Parathyroid adenoma (tissue), 2 donors: ENCODE measurements around the gene IRAK1BP1.
"Not testable (repeated sequence)": the region's sequence is repeated elsewhere in the genome, so short reads cannot be mapped to it uniquely, and the experiment has no call there.

Source experiments
- H2AFZ ChIP-seq: fragments of 300-600 bp; sonication (generic); one replicate; pipeline ENCODE4 v1.7.0; 2017; ENCODE audit warnings: antibody characterized with exemption, mild to moderate bottlenecking
- H3K27ac ChIP-seq: fragments of 300-600 bp; sonication (generic); one replicate; pipeline ENCODE4 v1.7.0; 2017
- H3K27me3 ChIP-seq: fragments of 300-600 bp; sonication (generic); one replicate; pipeline ENCODE4 v1.7.0; 2017; ENCODE audit warnings: low read length; ENCODE audit not compliant: control insufficient read depth, insufficient read depth
- H3K36me3 ChIP-seq: fragments of 300-600 bp; sonication (generic); one replicate; pipeline ENCODE4 v1.7.0; 2017; ENCODE audit warnings: low read length; ENCODE audit not compliant: control insufficient read depth, insufficient read depth
- H3K4me1 ChIP-seq: fragments of 300-600 bp; sonication (generic); one replicate; pipeline ENCODE4 v1.7.0; 2017; ENCODE audit warnings: control low read depth
- H3K4me2 ChIP-seq: fragments of 300-600 bp; sonication (generic); one replicate; pipeline ENCODE4 v1.7.0; 2017; ENCODE audit warnings: low read length
- H3K4me3 ChIP-seq: fragments of 300-600 bp; sonication (generic); one replicate; pipeline ENCODE4 v1.7.0; 2017; ENCODE audit warnings: low read depth, low read length
- H3K79me2 ChIP-seq: fragments of 300-600 bp; sonication (generic); one replicate; pipeline ENCODE4 v1.7.0; 2017; ENCODE audit warnings: control low read depth
- H3K9ac ChIP-seq: fragments of 300-600 bp; sonication (generic); one replicate; pipeline ENCODE4 v1.7.0; 2017; ENCODE audit warnings: mild to moderate bottlenecking
- H3K9me3 ChIP-seq: fragments of 300-600 bp; sonication (generic); one replicate; pipeline ENCODE4 v1.7.0; 2017; ENCODE audit warnings: low read length; ENCODE audit not compliant: control insufficient read depth
- CTCF ChIP-seq: fragments of 300-600 bp; sonication (generic); IDR thresholded peaks from one replicate; pipeline ENCODE4 v1.7.0; 2017; ENCODE audit warnings: antibody characterized with exemption, mild to moderate bottlenecking
- donor health status: primary hyperparathyroidism.

IRAK1BP1 gene

GRCh38 chr6:78916411-78916810 lies 49.1 kb downstream of the IRAK1BP1 start:
- H3K27ac ChIP-seq = no peak overlapping the region
- no peaks in the 10 kb centered on the region for H3K36me3 ChIP-seq
- no peak overlapping the region for H3K9ac ChIP-seq
- H3K9me3 ChIP-seq = no peaks in the 10 kb centered on the region
- TF ChIP-seq CTCF = no peak
- no peaks in the 10 kb centered on the region for H3K79me2 ChIP-seq
- H2AFZ ChIP-seq = no peak overlapping the region
- H3K4me2 ChIP-seq = no peak overlapping the region
- H3K4me3 ChIP-seq = no peak overlapping the region
- H3K27me3 ChIP-seq = no peaks in the 10 kb centered on the region
- peaks cover 3% of the 10 kb centered on the region for H3K4me1 ChIP-seq

GRCh38 chr6:78917788-78918187 lies 50.4 kb downstream of the IRAK1BP1 start:
- H3K27ac ChIP-seq = no peak overlapping the region
- TF ChIP-seq CTCF = no peak
- H3K4me1 ChIP-seq = no peaks in the 10 kb centered on the region
- no peak overlapping the region for H3K4me3 ChIP-seq
- H3K79me2 ChIP-seq = no peaks in the 10 kb centered on the region
- H2AFZ ChIP-seq = no peak overlapping the region
- no peak overlapping the region for H3K4me2 ChIP-seq
- H3K9ac ChIP-seq = no peak overlapping the region
- no peaks in the 10 kb centered on the region for H3K36me3 ChIP-seq
- no peaks in the 10 kb centered on the region for H3K9me3 ChIP-seq
- no peaks in the 10 kb centered on the region for H3K27me3 ChIP-seq

- not testable (repeated sequence) for H3K9me3 ChIP-seq, H3K79me2 ChIP-seq, H3K9ac ChIP-seq, H3K27me3 ChIP-seq, H2AFZ ChIP-seq, H3K27ac ChIP-seq, H3K36me3 ChIP-seq, H3K4me2 ChIP-seq, H3K4me3 ChIP-seq, H3K4me1 ChIP-seq
These were observed 53.8 kb downstream of the IRAK1BP1 start for GRCh38 chr6:78921168-78921567.

- Histone ChIP-seq H3K9me3 (no peaks in the 10 kb centered on the region), H3K4me1 (no peaks in the 10 kb centered on the region), H3K4me2 (no peak overlapping the region), H3K9ac (no peak overlapping the region), H3K4me3 (no peak overlapping the region), H3K27ac (no peak overlapping the region), H3K36me3 (no peaks in the 10 kb centered on the region), H3K27me3 (no peaks in the 10 kb centered on the region), H3K79me2 (no peaks in the 10 kb centered on the region), H2AFZ (no peak overlapping the region)
- TF ChIP-seq CTCF = no peak
These were observed 58.0 kb downstream of the IRAK1BP1 start for GRCh38 chr6:78925317-78925716.

- no peaks in the 10 kb centered on the region for H3K9me3 ChIP-seq
- H3K4me2 ChIP-seq = no peak overlapping the region
- H3K27ac ChIP-seq = no peak overlapping the region
- H3K4me1 ChIP-seq = no peaks in the 10 kb centered on the region
- no peaks in the 10 kb centered on the region for H3K36me3 ChIP-seq
- no peak overlapping the region for H2AFZ ChIP-seq
- no peak overlapping the region for H3K9ac ChIP-seq
- no peaks in the 10 kb centered on the region for H3K79me2 ChIP-seq
- no peak overlapping the region for H3K4me3 ChIP-seq
- H3K27me3 ChIP-seq = no peaks in the 10 kb centered on the region
- TF ChIP-seq CTCF = no peak
These were observed 68.2 kb downstream of the IRAK1BP1 start for GRCh38 chr6:78935553-78935952.
